GM18909 (cell line): ENCODE results near the gene SNN.

Experiments used
- ATAC-seq: cut with Tn5 transposase; IDR thresholded peaks from one replicate; pipeline ENCODE4 v1.9.1; 2021; ENCODE audit warnings: mild to moderate bottlenecking; ENCODE audit not compliant: unreplicated experiment, poor library complexity

Gene SNN

GRCh38 chr16:11725457-11725856 lies 57.2 kb downstream of the SNN start:
- ATAC-seq, result no peak

GRCh38 chr16:11726008-11726407 lies 57.8 kb downstream of the SNN start:
- no peak for ATAC-seq

- peak; percentile 46 for ATAC-seq
These were observed 59.7 kb downstream of the SNN start for GRCh38 chr16:11727796-11728543.
